Stimulated activated CD8-positive, alpha-beta memory T cell treated with anti-CD3 and anti-CD28 coated beads, Interleukin-2, amount 100 ng/mL, for 1 hour (primary cell): ENCODE data around the gene MAPK7.

Experiments
- DNase-seq, 2 donors: peaks; one replicate each; pipeline ENCODE4 v3.0.0-alpha.2; 2020; ENCODE audit warnings: low read depth in 2 of 2

Gene MAPK7

DNA sequence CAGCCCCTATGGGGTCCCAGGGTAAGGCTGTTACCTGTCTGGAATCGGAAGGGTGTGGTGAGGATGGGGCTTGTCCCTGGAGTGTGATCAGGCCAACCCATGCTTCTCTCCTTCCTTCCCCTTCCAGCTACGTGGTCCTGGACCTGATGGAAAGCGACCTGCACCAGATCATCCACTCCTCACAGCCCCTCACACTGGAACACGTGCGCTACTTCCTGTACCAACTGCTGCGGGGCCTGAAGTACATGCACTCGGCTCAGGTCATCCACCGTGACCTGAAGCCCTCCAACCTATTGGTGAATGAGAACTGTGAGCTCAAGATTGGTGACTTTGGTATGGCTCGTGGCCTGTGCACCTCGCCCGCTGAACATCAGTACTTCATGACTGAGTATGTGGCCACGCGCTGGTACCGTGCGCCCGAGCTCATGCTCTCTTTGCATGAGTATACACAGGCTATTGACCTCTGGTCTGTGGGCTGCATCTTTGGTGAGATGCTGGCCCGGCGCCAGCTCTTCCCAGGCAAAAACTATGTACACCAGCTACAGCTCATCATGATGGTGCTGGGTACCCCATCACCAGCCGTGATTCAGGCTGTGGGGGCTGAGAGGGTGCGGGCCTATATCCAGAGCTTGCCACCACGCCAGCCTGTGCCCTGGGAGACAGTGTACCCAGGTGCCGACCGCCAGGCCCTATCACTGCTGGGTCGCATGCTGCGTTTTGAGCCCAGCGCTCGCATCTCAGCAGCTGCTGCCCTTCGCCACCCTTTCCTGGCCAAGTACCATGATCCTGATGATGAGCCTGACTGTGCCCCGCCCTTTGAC is 2.4 kb downstream of the MAPK7 start:
- no peak for DNase-seq

DNA sequence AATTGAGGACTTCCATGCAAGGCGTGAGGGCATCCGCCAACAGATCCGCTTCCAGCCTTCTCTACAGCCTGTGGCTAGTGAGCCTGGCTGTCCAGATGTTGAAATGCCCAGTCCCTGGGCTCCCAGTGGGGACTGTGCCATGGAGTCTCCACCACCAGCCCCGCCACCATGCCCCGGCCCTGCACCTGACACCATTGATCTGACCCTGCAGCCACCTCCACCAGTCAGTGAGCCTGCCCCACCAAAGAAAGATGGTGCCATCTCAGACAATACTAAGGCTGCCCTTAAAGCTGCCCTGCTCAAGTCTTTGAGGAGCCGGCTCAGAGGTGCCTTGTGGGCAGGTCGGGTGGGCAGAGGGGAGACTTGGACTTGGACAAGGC is 3.1 kb downstream of the MAPK7 start:
- no peak for DNase-seq

DNA sequence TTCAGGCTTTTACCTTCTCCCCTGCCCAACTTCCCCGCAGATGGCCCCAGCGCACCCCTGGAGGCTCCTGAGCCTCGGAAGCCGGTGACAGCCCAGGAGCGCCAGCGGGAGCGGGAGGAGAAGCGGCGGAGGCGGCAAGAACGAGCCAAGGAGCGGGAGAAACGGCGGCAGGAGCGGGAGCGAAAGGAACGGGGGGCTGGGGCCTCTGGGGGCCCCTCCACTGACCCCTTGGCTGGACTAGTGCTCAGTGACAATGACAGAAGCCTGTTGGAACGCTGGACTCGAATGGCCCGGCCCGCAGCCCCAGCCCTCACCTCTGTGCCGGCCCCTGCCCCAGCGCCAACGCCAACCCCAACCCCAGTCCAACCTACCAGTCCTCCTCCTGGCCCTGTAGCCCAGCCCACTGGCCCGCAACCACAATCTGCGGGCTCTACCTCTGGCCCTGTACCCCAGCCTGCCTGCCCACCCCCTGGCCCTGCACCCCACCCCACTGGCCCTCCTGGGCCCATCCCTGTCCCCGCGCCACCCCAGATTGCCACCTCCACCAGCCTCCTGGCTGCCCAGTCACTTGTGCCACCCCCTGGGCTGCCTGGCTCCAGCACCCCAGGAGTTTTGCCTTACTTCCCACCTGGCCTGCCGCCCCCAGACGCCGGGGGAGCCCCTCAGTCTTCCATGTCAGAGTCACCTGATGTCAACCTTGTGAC is 3.6 kb downstream of the MAPK7 start:
- DNase-seq = no peak

DNA sequence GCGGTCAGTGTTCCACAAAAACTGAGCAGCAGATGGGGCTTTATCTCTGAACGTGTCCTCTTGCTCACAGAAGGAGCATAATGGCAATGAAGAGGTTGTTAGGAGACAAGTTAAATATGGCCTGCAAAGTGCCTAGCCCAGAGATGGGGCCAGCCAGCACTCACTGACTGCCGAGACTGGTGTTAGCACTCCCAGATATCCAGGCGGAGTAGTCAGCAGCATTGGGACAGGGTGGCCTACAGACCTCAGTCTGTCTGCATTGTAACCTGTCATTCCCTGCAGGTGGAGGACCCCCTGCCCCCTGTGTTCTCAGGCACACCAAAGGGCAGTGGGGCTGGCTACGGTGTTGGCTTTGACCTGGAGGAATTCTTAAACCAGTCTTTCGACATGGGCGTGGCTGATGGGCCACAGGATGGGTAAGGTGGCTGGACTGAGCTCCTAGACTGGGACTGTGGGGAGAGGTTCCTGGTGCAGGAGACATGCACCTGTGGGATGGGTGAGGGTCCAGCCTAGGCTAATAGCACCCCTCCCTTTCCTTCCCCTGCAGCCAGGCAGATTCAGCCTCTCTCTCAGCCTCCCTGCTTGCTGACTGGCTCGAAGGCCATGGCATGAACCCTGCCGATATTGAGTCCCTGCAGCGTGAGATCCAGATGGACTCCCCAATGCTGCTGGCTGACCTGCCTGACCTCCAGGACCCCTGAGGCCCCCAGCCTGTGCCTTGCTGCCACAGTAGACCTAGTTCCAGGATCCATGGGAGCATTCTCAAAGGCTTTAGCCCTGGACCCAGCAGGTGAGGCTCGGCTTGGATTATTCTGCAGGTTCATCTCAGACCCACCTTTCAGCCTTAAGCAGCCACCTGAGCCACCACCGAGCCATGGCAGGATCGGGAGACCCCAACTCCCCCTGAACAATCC is 4.5 kb downstream of the MAPK7 start:
- DNase-seq = no peak

DNA sequence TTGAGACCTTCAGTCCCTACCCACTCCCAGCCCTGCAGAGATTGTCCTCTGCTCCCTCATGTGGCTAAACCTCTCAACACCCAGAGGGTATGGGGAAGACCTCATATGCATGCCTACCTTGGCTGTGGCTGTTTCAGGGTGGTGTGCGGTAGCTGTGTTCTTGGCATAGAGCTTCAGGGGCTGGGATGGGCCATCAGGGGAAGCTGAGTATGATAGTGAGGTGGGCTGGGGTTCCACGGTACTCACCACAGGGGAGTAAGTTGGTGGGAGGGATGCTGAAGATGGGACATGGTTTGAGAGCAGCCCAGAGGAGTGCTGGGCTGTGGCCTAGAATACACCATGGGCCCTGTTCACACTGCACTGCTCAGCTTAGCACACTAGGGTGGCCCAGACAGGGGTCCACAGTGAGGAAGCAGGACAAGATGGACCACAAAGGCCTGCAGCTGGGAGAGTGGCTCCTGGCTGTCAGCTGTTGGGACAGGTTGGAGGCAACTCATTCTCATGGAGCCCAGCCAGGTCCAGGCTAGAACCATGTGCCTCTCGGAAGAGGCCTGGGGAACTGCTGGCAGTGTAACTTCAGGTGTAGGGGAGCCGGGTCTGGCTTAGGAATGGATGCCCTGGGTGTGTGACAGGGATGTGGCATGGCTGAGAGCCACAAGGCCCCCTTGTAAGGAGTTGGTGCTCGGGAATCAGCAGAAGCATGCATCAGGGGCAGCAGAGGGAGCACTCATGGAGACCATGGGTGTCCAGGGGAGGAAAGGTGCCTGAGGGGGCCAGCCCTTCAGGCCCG is 5.6 kb downstream of the MAPK7 start:
- no peak for DNase-seq

DNA sequence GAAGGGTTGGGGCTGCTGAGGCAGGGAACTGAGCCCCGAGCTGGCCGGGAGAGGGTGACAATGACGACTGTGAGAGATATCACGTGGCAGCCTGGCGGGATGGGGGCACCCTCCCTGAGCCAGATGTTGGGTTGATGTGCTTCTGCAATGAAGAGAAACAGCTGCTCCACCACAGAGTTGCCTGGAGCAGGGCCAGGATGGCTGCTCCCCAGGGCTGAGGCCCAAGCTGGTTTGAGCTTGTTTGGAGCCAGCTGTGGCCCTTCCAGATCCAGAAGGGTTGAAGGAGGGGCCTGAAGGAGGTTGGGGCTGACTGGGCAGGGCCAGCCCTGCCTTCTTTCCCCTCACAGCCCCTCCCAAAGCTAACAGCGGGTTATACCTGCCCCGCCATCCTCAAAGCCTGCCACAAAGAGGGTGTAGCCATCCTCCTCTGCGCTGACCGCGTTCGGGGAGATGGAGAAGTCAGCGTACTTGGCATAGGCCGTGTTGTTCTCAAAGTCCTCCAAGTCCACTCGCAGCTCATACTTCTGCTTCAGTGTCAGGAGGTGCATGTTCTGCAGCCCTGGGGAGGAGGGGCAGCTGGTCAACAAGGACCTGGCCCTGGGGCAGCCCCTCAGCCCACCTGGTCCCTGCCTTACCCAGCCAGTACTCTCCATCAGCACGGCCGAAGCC is 6.6 kb downstream of the MAPK7 start:
- no peak for DNase-seq

DNA sequence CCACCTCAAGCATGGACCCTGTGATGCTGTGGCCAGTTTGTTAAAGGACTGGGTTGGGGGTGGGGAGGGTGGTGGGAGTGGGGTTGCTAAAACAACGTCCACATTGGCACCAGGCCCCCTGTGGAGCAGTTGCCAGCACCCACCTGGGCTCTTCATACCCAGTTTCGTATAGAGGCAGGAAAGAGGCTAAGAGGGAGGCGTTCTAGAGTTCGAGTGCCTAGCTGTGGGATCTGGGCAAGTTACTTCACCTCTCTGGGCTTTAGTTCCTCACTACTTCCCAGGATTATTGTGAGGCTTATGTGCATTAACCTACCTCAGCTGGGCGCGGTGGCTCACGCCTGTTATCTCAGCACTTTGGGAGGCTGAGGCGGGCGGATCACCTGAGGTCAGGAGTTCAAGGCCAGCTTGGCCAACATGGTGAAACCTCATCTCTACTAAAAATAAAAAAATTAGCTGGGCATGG is 7.3 kb downstream of the MAPK7 start:
- no peak for DNase-seq

DNA sequence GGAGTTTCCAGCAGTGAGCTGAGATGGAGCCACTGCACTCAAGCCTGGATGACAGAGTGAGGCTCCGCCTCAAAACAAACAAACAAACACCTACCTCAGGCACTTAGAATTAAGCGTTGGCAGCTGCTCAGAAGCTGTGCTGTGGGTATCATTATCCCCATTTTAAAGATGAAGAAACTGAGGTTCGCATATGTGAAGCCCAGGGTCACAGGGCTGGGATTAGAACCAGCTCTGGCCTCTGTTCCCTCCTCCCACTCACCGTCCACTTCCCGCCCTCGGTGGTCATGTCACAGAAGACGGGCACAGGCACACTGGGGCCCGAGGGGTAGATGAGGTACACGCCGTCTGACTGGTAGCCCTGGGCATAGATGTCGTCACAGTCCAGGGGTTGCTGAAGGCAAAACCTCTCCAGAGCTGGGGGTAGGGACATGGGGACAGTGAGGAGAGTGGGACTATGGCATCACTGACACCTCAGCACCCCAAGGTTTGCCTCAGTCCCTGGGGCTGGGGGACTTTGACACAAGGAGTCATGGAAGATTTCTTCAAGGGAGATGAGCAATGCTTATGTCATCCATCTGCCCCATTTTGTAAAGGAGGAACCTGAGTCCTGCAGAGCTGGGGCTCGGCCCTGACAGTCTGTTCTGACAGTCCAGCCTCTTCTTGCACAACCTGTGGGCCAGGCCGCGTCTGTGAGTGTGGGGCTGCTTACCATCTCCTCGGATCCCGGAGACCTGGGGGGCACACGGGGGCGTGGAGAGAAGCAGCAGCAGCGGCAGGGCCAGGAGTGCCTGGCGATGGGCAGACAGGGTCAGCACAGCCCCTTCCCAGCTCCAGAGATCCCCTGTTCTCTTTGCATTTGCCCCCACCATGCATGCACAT is 8.0 kb downstream of the MAPK7 start:
- DNase-seq = no peak

DNA sequence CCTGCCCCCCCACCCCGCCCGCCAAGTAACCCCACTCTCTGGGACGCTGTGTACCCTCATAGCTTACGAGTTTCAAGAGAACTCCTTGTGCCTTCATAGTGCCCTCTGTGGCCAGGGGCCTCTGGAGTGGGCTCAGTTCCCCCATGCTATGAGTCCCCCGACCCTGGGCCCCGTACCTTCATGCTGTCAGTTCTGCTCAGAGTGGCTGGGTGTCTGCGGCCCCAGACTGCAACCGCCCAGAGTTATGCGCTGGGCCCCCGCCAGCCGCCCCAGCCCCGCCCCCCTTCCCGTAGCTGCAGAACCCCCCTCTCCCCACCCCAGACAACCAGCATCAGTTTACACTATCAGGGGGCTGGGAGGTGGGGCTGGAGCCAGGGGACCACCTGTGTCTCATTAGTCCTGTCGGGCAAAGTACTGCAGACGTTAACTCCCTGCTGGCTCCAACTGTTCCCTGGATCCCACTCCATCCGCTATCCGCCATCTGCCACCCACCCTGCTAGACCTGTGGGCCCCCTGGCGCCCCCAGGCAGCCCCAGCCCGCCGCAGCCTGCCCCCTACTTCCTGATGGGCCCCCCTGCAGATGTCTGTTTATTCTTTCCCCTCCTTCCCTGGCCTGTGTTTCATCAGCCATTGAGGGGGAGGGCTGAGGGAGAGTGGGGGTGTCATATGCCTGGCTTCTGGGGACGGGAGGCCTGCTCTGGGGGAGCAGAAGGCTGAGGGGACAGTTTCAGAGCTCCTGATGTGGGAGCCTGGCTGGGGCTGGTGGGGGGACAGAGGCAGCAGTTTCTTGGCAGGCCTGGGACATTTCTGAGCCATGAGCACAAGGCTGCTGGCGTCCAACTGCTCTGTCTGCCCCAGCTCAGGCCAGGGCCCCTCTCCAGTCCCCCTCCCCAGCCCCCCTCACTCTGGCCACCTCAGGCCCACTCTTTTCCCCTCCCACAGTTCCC is 8.9 kb downstream of the MAPK7 start, which contains the start of gene MFAP4:
MFAP4 (minus strand) TSS at position 217 of the 947 bp plus-strand sequence; CDS start at position 182, 35 bp downstream.
- DNase-seq = no peak

DNA sequence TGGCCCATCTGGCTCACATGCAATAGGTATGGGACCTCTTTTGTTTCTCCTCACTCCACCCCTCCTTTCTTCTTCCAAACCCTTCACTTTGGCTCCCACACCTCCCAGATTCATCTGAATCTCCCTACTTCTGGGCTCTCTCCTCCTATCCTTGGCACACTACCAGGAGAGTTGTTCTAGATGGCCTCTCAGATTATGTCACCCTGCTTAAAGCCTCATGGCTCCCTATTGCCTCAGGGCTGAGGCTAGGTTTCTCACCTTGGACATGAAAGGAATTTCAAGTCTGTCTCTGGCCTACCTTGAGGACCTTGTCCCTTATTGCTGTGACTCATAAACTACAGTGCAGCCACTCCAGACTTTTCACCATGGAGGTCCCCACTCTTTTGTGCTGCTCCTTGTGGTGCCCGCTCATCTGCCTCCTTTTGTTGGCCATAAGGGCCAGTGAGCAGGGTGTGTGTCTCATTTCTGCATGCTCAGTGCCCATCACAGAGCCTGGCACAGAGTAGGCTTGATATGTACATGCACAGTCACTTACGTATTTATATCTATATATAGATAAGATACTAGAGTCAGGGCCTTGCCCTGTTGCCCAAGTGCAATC is 9.7 kb downstream of the MAPK7 start:
- DNase-seq = no peak

DNA sequence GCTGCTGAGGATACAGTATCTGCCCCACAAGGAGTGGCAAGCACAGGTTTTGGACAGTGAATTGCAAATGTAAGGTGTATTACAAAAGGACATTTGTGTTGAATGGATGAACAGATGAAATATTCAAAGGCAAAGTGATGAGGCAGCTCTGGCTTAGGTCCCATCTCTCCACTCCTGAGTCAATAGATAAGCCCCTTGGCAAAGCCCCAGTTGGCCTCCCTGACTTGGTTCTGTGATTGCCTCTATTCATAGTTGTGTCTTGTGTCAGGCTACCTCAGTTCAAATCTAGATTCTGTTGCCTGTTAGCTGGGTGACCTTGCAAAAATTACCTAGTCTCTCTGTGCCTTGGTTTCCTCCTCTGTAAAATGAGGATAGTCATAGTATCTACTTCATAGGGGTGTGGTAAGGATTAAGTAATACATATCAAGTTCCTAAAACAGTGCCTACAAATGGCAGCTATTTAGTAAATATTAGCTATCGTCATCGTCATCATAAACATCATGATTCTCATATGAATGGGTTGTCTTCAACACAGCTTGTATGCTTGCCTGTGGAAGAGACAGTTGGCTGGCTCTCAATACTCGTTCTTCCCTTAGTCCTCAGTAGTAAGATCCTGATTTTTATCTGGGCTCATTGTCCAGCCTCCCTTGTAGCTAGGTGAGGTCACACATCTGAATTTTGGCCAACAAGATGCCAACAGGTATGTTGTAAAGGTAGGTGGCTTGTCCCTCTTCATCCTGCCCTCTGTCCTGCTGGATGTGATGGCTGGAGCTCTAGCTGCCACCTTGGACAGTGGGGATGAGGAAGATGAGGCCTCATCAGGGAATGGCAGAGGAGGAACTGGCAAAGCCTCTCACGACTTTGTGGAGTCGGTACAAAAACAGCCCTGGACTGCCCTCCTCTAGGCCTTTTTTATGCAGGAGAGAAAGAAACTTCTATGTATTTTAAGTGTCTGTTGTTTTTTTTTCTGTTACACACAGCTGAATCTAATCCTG is 10.8 kb downstream of the MAPK7 start:
- no peak for DNase-seq

DNA sequence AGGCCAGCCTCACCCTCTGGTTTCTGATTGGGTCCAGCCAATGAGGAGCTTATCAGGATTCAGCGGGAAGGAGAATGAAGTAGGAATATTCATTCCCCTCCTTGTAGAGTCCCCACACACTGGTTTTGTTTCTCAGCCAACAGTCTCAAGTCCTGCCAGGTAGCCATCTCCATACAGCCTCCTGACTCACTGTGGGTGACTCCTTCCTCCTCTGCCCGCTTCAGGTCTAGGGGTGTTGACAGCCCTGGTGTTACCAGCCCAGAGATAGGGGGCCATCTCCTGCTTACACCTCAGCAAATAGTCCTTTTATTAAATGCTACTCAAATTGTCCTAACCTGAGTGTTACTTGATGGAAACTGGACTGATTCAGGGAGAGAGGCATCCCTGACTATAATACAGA is 12.7 kb downstream of the MAPK7 start:
- DNase-seq = no peak

DNA sequence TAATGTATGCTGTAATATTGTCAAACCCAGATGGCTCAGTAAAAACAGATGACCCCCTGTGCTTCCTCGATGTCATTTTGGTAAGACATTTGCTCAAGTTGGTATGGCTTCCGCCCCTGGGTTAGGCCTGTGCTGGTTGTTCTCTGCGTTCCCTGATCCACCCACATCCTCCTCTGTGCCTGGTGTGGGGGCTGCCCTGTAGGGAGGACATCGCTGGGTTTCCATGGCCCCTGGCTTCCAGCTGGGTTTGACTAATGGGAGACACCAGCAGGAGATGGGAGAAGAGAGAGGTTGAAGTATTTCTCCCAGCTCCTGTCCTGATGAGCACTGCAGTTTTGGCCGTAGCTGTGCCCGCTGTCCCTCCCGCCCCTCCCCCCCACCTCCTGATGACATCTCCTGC is 13.1 kb downstream of the MAPK7 start:
- DNase-seq = no peak

DNA sequence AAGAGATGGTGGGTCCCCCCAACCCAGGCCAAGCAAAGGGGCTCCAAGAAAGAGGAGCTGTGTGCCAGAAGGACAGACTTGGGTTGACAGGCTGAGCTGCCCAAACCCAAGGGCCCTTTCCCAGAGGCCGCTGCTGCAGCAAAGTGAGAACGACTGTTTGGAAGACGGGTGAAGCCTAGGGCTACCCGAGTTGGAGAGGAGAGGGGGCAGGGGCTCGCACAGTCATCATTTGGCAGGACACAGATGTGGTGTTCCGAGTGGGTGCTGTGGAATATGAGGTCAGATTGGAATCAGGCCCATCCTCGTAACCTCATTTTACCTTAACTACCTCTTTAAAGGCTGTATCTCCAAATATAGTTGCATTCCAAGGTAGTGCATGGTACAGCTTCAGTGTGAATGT is 14.0 kb downstream of the MAPK7 start:
- DNase-seq = no peak

DNA sequence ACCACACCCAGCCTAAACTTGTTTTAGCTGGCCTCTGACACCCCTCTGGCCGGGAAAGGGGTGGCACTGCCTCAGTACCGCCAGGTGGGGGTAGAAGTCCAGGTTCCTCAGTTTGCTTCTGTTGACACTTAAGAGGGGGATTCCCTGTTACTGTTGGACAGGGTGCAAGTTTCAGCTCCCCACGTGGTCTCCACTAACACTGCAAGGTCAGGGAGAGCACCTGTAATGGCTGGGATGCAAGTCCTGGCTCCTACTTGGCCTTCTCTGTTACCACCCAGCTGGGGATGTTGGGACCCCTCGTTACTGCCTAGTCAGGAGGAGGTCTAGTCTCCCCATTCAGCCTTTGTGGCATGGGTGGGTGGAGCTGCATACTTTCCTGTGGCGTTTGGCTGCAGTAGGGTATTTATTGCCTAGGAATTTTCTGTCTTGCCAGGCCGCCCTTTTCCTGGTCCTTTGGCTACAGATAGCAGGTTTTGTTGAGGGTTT is 19.3 kb downstream of the MAPK7 start:
- DNase-seq = no peak

DNA sequence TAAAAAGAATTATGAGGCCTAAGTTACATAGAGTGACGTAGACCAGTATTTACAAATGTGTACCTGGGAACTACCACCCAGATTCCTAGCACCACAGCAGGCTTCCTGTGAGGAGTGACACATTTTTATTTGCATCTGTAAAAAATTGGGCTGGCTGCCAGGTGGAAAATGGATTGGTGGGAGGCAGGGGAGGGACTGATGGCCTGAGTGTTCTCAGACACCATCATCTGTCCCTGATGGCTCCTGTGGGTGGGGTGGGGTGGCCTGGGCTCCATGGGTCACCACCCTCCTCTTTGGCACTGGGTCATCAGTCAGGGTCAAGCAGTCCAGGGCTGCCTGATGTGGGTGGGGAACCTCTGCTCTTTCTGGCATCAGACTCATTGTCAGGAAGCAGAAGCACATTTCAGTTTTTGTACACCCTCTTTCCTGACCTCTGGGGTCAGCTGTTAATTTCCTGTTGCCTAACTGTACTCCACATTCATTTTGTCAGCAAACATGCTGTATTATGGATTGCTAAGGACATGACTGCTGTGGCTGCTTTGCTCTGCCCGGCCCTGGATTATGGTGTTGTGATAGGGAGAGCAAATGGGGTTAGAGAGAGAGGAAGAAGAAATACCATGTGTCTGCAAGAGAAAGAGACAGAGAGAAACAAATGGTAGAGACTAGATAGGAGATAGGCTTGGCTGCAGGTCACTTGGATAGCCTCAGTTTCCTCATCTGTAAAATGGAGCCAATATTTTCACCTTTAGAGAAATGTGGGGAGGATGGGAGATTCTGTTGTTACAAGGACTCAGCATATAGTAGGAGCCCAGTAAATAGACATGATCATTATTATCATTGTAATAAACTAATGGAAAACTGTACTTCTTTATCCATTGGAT is 20.2 kb downstream of the MAPK7 start:
- no peak for DNase-seq
